HEK293 (cell line): ENCODE data around the gene STK10.
"Not testable (repeated sequence)": the region's sequence is repeated elsewhere in the genome, so short reads cannot be mapped to it uniquely, and the experiment has no call there.

Experiments used
- CTCF ChIP-seq: fragments of 450-650 bp; formaldehyde crosslinking; IDR thresholded peaks from 2 replicates; pipeline ENCODE4 v1.5.1; 2016; ENCODE audit warnings: missing biosample characterization, missing genetic modification characterization
- ZBTB1 ChIP-seq: fragments of 450-650 bp; formaldehyde crosslinking; IDR thresholded peaks from 2 replicates; pipeline ENCODE4 v1.5.1; 2016; ENCODE audit warnings: missing biosample characterization, missing genetic modification characterization
- ZNF366 ChIP-seq: fragments of 450-650 bp; formaldehyde crosslinking; conservative IDR thresholded peaks from 2 replicates; pipeline ENCODE4 v1.5.1; 2016; ENCODE audit warnings: missing biosample characterization, missing genetic modification characterization
- TF ChIP-seq, protein P1 (sequence below): IDR thresholded peaks from 2 replicates; pipeline ENCODE4 v1.6.1; 2011; ENCODE audit warnings: mild to moderate bottlenecking, low read depth, low read length, borderline replicate concordance

DNA sequence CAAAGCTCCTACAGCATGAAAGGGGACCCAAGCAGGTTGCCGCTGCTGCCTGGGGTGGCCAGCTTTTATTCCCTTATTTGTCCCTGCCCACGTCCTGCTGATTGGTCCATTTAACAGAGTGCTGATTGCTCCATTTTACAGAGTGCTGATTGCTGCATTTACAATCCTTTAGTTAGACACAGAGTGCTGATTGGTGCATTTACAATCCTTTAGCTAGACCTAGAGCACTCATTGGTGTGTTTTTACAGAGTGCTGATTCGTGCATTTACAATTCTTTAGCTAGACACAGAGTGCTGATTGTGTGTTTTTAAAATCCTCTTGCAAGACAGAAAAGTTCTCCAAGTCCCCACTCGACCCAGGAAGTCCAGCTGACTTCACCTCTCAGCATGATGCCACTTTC is 9.8 kb upstream of the STK10 start:
- not testable (repeated sequence) for TF ChIP-seq ZNF366 (tag by site-specific recombination); ZBTB1; CTCF (tag by site-specific recombination)
- TF ChIP-seq, protein P1, sequence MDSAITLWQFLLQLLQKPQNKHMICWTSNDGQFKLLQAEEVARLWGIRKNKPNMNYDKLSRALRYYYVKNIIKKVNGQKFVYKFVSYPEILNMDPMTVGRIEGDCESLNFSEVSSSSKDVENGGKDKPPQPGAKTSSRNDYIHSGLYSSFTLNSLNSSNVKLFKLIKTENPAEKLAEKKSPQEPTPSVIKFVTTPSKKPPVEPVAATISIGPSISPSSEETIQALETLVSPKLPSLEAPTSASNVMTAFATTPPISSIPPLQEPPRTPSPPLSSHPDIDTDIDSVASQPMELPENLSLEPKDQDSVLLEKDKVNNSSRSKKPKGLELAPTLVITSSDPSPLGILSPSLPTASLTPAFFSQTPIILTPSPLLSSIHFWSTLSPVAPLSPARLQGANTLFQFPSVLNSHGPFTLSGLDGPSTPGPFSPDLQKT, result not testable (repeated sequence)
